ENCODE measurements around the gene POLR2I. TPM values are rescaled to one million over a fixed set of nuclear protein-coding genes. Genes with fewer than 3 reads are reported as not detected.
"Not testable (repeated sequence)": the region's sequence is repeated elsewhere in the genome, so short reads cannot be mapped to it uniquely, and the experiment has no call there.

POLR2I gene
- total and polyA plus RNA-seq, 4 donors: 11.4 to 110 (median 61.1) TPM

DNA sequence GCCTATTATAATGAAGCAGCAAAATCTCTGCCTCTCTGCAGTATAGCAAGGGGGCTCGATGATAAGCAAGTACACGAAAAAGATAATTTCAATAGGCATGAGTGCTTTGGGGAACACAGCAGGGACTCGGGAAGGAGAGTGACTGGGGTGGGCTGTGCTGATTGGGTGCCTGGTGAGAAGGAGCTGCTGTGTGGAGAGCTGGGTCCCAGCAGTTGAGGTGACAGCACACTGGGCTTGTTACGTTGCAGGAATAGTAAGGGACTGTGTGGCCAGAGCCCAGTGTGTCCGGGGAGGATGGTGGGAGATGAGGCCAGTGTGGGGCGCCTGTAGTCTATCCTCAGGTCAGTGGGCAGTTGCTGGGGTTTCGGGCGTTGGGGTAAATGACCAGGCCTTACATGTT lies 42.6 kb downstream of the POLR2I start:
- no peak overlapping the region for H3K4me3 ChIP-seq (ENCODE audit: low read depth in 1 of 3, low read length in 3 of 3)
- TF ChIP-seq JUND (IDR thresholded peaks at IDR 0.05) (no peak), RXRA (IDR thresholded peaks at IDR 0.05) (no peak), HNF4A (conservative IDR thresholded peaks at IDR 0.05) (no peak), NR2F2 (IDR thresholded peaks at IDR 0.05) (no peak)
- DNase-seq (ENCODE audit: low spot score): no peak
- no peaks in the 10 kb centered on the region for H3K27me3 ChIP-seq (ENCODE audit: control insufficient read depth in 4 of 4, insufficient read depth in 4 of 4, low read length in 3 of 4)
- no peaks in the 10 kb centered on the region for H3K36me3 ChIP-seq (ENCODE audit: control insufficient read depth in 4 of 4, insufficient read depth in 3 of 4, low read depth in 1 of 4, low read length in 3 of 4)
- H3K4me1 ChIP-seq (ENCODE audit: control insufficient read depth in 4 of 4, insufficient read depth in 4 of 4, low read length in 3 of 4): no peaks in the 10 kb centered on the region
- H3K9me3 ChIP-seq (ENCODE audit: control insufficient read depth in 4 of 4, low read length in 3 of 4): no peaks in the 10 kb centered on the region
- H3K9ac ChIP-seq (ENCODE audit: low read depth in 1 of 2, low read length in 2 of 2): no peak overlapping the region
- WGBS: 97% methylated on average over 8 of the region's 8 CpGs
- no peak overlapping the region for H3K27ac ChIP-seq (ENCODE audit: low read depth in 1 of 2, low read length in 2 of 2)

DNA sequence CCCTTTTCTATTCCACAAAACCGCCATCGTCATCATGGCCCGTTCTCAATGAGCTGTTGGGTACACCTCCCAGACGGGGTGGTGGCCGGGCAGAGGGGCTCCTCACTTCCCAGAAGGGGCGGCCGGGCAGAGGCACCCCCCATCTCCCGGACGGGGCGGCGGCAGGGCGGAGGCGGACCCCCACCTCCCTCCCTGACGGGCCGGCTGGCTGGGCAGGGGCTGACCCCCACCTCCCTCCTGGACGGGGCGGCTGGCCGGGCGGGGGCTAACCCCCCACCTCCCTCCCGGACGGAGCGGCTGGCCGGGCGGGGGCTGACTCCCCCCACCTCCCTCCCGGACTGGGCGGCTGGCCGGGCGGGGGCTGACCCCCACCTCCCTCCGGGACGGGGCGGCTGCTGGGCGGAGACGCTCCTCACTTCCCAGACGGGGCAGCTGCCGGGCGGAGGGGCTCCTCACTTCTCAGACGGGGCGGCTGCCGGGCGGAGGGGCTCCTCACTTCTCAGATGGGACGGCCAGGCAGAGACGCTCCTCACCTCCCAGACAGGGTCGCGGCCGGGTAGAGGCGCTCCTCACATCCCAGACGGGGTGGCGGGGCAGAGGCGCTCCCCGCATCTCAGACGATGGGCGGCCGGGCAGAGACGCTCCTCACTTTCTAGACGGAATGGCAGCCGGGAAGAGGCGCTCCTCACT lies 45.7 kb downstream of the POLR2I start:
- H3K9ac ChIP-seq (ENCODE audit: low read depth in 1 of 2, low read length in 2 of 2); H3K27me3 ChIP-seq (ENCODE audit: control insufficient read depth in 4 of 4, insufficient read depth in 4 of 4, low read length in 3 of 4); H3K36me3 ChIP-seq (ENCODE audit: control insufficient read depth in 4 of 4, insufficient read depth in 3 of 4, low read depth in 1 of 4, low read length in 3 of 4); DNase-seq (ENCODE audit: low spot score); H3K9me3 ChIP-seq (ENCODE audit: control insufficient read depth in 4 of 4, low read length in 3 of 4); H3K4me3 ChIP-seq (ENCODE audit: low read depth in 1 of 3, low read length in 3 of 3); H3K27ac ChIP-seq (ENCODE audit: low read depth in 1 of 2, low read length in 2 of 2); H3K4me1 ChIP-seq (ENCODE audit: control insufficient read depth in 4 of 4, insufficient read depth in 4 of 4, low read length in 3 of 4): not testable (repeated sequence)
- 98% methylated on average over 54 of the region's 57 CpGs for WGBS

DNA sequence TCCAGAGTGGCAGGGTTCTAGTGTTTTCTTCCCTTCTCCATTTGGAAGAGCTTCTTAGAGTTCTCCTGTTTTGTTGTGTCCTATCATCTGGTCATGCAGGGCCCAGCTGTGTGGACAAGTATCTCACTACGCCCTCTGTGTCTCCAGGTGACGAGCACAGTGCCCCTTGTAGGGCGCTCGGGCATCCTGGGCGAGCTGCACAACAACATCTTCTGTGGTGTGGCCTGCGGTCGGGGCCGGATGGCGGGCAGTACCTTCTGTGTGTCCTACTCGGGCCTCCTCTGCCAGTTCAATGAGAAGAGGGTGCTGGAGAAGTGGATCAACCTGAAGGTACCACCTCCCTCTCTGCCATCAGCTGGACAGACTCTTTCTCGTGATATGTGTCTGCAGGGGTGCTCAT lies 47.0 kb downstream of the POLR2I start:
- 98% methylated on average over 11 of the region's 11 CpGs for WGBS
- Histone ChIP-seq H3K27ac (ENCODE audit: low read depth in 1 of 2, low read length in 2 of 2) (no peak overlapping the region), H3K27me3 (ENCODE audit: control insufficient read depth in 4 of 4, insufficient read depth in 4 of 4, low read length in 3 of 4) (no peaks in the 10 kb centered on the region), H3K9me3 (ENCODE audit: control insufficient read depth in 4 of 4, low read length in 3 of 4) (no peaks in the 10 kb centered on the region), H3K4me1 (ENCODE audit: control insufficient read depth in 4 of 4, insufficient read depth in 4 of 4, low read length in 3 of 4) (no peaks in the 10 kb centered on the region), H3K36me3 (ENCODE audit: control insufficient read depth in 4 of 4, insufficient read depth in 3 of 4, low read depth in 1 of 4, low read length in 3 of 4) (no peaks in the 10 kb centered on the region), H3K9ac (ENCODE audit: low read depth in 1 of 2, low read length in 2 of 2) (no peak overlapping the region), H3K4me3 (ENCODE audit: low read depth in 1 of 3, low read length in 3 of 3) (no peak overlapping the region)
- no peak for TF ChIP-seq FOXA2 (IDR thresholded peaks at IDR 0.05)
- TF ChIP-seq GABPA (IDR thresholded peaks at IDR 0.05 in 1 of 2, conservative IDR thresholded peaks at IDR 0.05 in 1 of 2): no peak
- no peak for TF ChIP-seq HNF4A (conservative IDR thresholded peaks at IDR 0.05)
- no peak for TF ChIP-seq SP1 (IDR thresholded peaks at IDR 0.05)
- TF ChIP-seq RAD21 (IDR thresholded peaks at IDR 0.05): no peak
- no peak for TF ChIP-seq MAX (IDR thresholded peaks at IDR 0.05)
- no peak for TF ChIP-seq CTCF (IDR thresholded peaks at IDR 0.05; ENCODE audit: low read depth, low read length, missing input control)
- no peak for TF ChIP-seq FOXA1 (IDR thresholded peaks at IDR 0.05)
- TF ChIP-seq TAF1 (conservative IDR thresholded peaks at IDR 0.05): no peak
- no peak for TF ChIP-seq HNF4G (IDR thresholded peaks at IDR 0.05)
- TF ChIP-seq, protein P1, sequence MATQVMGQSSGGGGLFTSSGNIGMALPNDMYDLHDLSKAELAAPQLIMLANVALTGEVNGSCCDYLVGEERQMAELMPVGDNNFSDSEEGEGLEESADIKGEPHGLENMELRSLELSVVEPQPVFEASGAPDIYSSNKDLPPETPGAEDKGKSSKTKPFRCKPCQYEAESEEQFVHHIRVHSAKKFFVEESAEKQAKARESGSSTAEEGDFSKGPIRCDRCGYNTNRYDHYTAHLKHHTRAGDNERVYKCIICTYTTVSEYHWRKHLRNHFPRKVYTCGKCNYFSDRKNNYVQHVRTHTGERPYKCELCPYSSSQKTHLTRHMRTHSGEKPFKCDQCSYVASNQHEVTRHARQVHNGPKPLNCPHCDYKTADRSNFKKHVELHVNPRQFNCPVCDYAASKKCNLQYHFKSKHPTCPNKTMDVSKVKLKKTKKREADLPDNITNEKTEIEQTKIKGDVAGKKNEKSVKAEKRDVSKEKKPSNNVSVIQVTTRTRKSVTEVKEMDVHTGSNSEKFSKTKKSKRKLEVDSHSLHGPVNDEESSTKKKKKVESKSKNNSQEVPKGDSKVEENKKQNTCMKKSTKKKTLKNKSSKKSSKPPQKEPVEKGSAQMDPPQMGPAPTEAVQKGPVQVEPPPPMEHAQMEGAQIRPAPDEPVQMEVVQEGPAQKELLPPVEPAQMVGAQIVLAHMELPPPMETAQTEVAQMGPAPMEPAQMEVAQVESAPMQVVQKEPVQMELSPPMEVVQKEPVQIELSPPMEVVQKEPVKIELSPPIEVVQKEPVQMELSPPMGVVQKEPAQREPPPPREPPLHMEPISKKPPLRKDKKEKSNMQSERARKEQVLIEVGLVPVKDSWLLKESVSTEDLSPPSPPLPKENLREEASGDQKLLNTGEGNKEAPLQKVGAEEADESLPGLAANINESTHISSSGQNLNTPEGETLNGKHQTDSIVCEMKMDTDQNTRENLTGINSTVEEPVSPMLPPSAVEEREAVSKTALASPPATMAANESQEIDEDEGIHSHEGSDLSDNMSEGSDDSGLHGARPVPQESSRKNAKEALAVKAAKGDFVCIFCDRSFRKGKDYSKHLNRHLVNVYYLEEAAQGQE (IDR thresholded peaks at IDR 0.05): no peak
- no peak for TF ChIP-seq YY1 (IDR thresholded peaks at IDR 0.05)
- TF ChIP-seq NR2F2 (IDR thresholded peaks at IDR 0.05): no peak
- TF ChIP-seq, protein P2, sequence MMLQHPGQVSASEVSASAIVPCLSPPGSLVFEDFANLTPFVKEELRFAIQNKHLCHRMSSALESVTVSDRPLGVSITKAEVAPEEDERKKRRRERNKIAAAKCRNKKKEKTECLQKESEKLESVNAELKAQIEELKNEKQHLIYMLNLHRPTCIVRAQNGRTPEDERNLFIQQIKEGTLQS (IDR thresholded peaks at IDR 0.05): no peak
- no peak for DNase-seq (ENCODE audit: low spot score)
